Measurements from ENCODE around the gene GPHN.

The GPHN gene

DNA sequence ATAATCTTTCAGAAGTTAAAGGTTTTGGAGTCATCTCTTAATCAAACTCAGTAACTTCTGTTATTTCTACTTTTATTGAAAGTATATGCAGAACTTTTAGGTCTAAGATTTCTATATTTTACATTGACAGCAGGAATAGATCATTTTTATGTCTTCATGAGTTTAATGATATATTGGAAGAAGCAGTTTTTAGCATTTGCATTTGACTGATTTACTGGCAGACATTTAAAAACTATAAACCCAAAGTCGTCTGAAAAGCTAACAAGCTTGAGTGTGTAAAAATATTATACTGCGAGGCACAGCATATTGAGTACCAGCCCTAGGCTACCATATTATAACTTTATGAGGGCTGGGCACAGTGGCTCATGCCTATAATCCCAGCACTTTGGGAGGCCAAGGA is 467.3 kb downstream of the GPHN start:
- TF ChIP-seq, protein P1, sequence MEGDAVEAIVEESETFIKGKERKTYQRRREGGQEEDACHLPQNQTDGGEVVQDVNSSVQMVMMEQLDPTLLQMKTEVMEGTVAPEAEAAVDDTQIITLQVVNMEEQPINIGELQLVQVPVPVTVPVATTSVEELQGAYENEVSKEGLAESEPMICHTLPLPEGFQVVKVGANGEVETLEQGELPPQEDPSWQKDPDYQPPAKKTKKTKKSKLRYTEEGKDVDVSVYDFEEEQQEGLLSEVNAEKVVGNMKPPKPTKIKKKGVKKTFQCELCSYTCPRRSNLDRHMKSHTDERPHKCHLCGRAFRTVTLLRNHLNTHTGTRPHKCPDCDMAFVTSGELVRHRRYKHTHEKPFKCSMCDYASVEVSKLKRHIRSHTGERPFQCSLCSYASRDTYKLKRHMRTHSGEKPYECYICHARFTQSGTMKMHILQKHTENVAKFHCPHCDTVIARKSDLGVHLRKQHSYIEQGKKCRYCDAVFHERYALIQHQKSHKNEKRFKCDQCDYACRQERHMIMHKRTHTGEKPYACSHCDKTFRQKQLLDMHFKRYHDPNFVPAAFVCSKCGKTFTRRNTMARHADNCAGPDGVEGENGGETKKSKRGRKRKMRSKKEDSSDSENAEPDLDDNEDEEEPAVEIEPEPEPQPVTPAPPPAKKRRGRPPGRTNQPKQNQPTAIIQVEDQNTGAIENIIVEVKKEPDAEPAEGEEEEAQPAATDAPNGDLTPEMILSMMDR (IDR thresholded peaks at IDR 0.05), result no peak

DNA sequence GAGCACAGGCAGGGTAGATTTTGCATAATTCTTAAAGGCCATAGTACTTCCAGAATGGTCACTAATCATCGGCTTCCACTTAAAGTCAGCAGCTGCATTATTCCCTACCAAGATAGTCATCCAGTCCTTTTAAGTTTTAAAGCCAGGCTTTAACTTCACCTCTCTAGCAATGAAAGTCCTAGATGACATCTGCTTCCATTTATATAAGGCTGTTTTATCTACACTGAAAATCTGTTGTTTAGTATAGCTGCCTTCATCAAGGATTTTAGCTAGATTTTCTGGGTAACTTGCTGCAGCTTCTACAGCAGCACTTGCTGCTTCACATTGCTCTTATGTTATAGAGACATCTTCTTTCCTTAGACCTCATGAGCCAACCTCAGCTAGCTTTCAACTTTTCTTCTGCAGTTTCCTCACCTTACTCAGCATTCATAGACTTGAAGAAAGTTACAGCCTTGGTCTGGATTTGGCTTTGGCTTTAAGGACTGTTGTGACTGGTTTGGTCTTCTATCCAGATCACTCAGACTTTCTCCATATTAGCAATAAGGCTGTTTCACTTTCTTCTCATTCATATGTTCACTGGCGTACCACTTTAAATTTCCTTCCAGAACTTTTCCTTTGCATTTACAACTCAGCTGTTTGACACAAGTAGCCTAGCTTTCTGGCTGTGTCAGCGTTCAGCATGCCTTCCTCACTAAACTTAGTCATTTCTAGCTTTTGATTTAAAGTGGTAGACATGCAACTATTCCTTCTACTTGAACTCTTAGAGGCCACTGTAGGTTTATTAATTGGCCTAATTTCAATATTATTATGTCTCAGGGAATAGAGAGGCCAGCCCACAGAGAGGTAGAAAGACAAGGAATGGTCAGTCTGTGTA is 471.4 kb downstream of the GPHN start:
- TF ChIP-seq, protein P1 (IDR thresholded peaks at IDR 0.05), result no peak

DNA sequence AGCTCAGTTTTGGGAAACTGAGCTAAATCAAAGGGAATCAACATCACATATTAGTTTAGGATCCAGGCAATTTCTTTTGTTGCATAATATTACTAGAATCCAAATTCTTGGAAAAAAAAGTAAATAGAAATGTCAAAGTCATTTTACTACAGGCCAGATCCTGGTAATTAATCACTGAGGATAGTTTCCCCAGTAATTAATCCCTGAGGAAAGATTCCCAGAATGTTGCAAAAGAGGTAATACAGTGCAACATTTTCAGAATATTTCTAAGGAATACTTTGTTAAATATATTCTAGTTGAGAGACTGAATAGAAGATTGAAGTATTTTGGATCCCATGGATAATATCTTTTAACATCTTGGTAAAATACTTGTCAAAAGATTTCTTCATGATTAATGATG is 474.3 kb downstream of the GPHN start:
- TF ChIP-seq, protein P1 (IDR thresholded peaks at IDR 0.05), result no peak

DNA sequence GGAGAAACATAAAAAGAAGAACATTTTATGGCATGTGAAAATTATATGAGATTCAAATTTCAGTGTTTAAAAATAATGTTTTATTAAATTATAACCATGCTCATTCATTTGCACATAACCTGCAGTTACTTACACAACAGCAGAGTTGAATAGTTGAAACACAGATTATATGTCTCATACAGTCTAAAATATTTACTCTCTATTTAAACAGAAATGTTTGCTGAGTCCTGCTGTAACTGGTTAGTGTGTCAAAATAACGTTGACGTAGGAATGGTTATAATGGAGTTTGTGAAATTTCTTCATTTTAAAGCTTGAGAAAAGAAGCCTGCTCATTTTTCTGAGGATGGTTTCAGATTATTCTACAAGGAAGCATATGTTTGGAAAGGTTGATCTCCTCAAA is 484.8 kb downstream of the GPHN start:
- TF ChIP-seq, protein P1 (IDR thresholded peaks at IDR 0.05), result no peak

DNA sequence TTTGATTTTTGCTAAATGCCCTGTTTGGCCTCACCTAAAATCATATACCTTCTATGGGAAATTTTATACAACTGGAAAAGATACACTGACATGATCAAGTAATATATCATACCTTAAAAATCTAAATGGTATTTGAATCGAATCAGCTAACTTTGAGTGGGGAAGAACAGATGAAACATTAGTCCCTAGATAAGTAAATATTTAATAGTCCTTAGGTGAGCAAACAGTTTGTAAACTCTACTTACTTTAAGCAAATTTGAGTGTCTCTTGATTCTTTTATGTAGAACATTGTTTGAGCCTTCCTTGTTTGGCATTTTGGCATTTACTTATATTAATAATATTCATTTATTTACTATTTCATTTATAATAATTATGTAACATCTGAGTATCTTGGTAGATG is 485.6 kb downstream of the GPHN start:
- TF ChIP-seq, protein P1 (IDR thresholded peaks at IDR 0.05), result no peak

DNA sequence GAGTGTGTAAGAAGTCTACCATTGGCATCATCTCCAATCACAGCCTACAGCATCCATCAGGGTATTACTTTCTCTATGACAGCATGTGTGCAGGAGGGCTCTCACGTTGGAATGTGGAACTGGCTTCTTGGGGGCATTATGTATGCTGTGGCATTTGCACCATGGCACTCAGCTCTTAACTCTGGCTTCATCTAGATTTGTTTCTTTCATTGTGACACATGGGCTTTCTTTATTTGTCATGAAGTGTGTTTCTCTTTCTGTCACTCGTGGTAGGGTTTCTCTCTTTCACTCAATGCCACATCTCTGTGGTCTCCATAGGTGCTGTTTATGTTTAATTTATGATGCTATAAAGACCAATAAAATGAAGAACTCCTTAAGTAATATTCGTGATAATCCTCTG is 490.1 kb downstream of the GPHN start:
- TF ChIP-seq, protein P1 (IDR thresholded peaks at IDR 0.05), result no peak

DNA sequence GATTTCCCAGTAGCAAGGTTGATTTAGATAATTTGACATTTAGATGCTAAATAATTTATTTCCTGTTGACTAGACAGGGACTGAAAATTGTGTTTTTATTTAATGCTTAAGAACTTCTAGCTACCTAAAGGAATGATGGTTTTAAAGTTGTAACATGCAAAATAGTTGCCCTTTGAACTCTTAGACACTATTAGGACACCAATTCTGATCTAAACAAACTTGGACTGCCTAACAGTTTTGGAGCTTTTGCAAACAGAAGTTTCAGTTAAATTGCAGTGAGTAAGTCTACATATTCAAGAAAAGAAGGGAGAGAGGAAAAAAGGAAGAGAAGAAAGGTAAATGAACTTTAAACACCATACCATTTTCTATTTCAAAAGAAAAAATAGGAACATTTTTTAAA is 492.0 kb downstream of the GPHN start:
- TF ChIP-seq, protein P1 (IDR thresholded peaks at IDR 0.05), result no peak
